ENCODE results near the gene UST.
A peak's percentile ranks its signal among the peaks of the same experiment; 100 is the strongest.

GRCh38 chr6:148935705-148936435, 189.0 kb downstream of the UST start:
- TF ChIP-seq CTCF (IDR thresholded peaks at IDR 0.05; ENCODE audit: poor library complexity, severe bottlenecking) = no peak
- TF ChIP-seq EZH2 (IDR thresholded peaks at IDR 0.05; ENCODE audit: borderline replicate concordance, insufficient read depth, low read length, poor library complexity, severe bottlenecking) = no peak
- no peak for TF ChIP-seq POLR2AphosphoS5 (IDR thresholded peaks at IDR 0.05)
- TF ChIP-seq EP300 (conservative IDR thresholded peaks at IDR 0.05; ENCODE audit: poor library complexity, severe bottlenecking) = peak; percentile 34
- no peak for TF ChIP-seq REST (IDR thresholded peaks at IDR 0.05; ENCODE audit: borderline replicate concordance)
- TF ChIP-seq TAF1 (IDR thresholded peaks at IDR 0.05; ENCODE audit: low read depth) = no peak
- TF ChIP-seq SMC3 (conservative IDR thresholded peaks at IDR 0.05; ENCODE audit: poor library complexity) = no peak
- no peak for TF ChIP-seq MXI1 (conservative IDR thresholded peaks at IDR 0.05; ENCODE audit: poor library complexity, severe bottlenecking)
